HCT116 (cell line): ENCODE data around the gene ADAM19. TPM values are rescaled to one million over a fixed set of nuclear protein-coding genes. Genes with fewer than 3 reads are reported as not detected.

Experiments
- ATAC-seq: fragments of 200-7000 bp; cut with Tn5 transposase; 2 replicates; pipeline ENCODE4 v1.9.1; 2020; ENCODE audit warnings: mild to moderate bottlenecking, moderate library complexity
- BruUV-seq: library from RNA; stranded (reverse); fragments of 400-500 nt; replicated peaks from 2 replicates; lab custom pipeline; 2021; lab: Mats Ljungman, UMichigan
- CTCF ChIA-PET: fragments of 300-600 bp; sonication (Branson Sonifier 250); formaldehyde crosslinking; loops from one replicate; lab custom pipeline; 2021; ENCODE audit warnings: antibody characterized with exemption; lab: Charles Lee
- POLR2A ChIA-PET: fragments of 300-600, 350-600 bp; sonication (Branson Sonifier 250); formaldehyde crosslinking; loops from one replicate; lab custom pipeline; 2021; ENCODE audit warnings: antibody characterized with exemption; lab: Charles Lee
- RAD21 ChIA-PET, 2 experiments: fragments of 300-600 bp; sonication (Branson Sonifier 250); formaldehyde crosslinking; loops; one replicate each; lab custom pipeline; 2023; ENCODE audit warnings: low total read pairs in 2 of 2; ENCODE audit not compliant: uncharacterized antibody in 2 of 2, unreplicated experiment in 2 of 2, low non-redundant PET in 1 of 2; lab: Charles Lee
- DNase-seq: peaks from one replicate; pipeline ENCODE4 v3.0.0-alpha.2; 2010; ENCODE audit warnings: low read depth, low spot score
- H2AFZ ChIP-seq: fragments of 200-600 bp; shearing (Covaris generic), sonication (generic); 2 replicates; pipeline ENCODE4 v1.6.1; 2017; ENCODE audit warnings: low read depth, mixed run types, mixed read lengths, antibody characterized with exemption, low read length; ENCODE audit not compliant: poor library complexity, severe bottlenecking
- H3K27ac ChIP-seq: 2 replicates; pipeline ENCODE4 v1.5.1; 2012; ENCODE audit warnings: low read depth, low read length
- H3K27me3 ChIP-seq: fragments of 200-600 bp; sonication (generic); 2 replicates; pipeline ENCODE4 v1.6.1; 2016; ENCODE audit warnings: mixed run types, low read length, mixed read lengths; ENCODE audit not compliant: insufficient read depth
- H3K36me3 ChIP-seq, 2 experiments: fragments of 200-500 bp in 1 of 2; fragments of 200-600 bp in 1 of 2; sonication (Bioruptor generic) in 1 of 2; sonication (generic) in 1 of 2; 2 replicates each; pipeline versions ENCODE4 v1.5.1 to v1.6.1; 2014 to 2016; ENCODE audit warnings: low read length in 2 of 2, inconsistent platforms in 1 of 2, mixed read lengths in 1 of 2, mixed run types in 1 of 2; ENCODE audit not compliant: insufficient read depth in 2 of 2, control insufficient read depth in 1 of 2
- H3K4me1 ChIP-seq, 2 experiments: fragments of 200-600 bp in 1 of 2; sonication (generic) in 1 of 2; 2 replicates each; pipeline versions ENCODE4 v1.5.1 to v1.6.1; 2012 to 2017; ENCODE audit warnings: low read length in 2 of 2, inconsistent platforms in 1 of 2, mild to moderate bottlenecking in 1 of 2, mixed read lengths in 1 of 2, mixed run types in 1 of 2, moderate library complexity in 1 of 2; ENCODE audit not compliant: insufficient read depth in 2 of 2, control insufficient read depth in 1 of 2
- H3K4me2 ChIP-seq: fragments of 200-600 bp; sonication (generic); 2 replicates; pipeline ENCODE4 v1.6.1; 2017; ENCODE audit warnings: mixed run types, low read length, mixed read lengths
- H3K4me3 ChIP-seq, 2 experiments: fragments of 200-600 bp in 1 of 2; sonication (generic) in 1 of 2; replicated peaks in 1 of 2; 2 replicates each; pipeline ENCODE4 v1.5.1; 2011 to 2016; ENCODE audit warnings: low read length in 2 of 2, control low read depth in 1 of 2, low read depth in 1 of 2, mild to moderate bottlenecking in 1 of 2, mixed read lengths in 1 of 2, mixed run types in 1 of 2
- H3K79me2 ChIP-seq: fragments of 200-600 bp; sonication (generic); 2 replicates; pipeline ENCODE4 v1.6.1; 2017; ENCODE audit warnings: mild to moderate bottlenecking, mixed run types, low read length, moderate library complexity, mixed read lengths; ENCODE audit not compliant: insufficient read depth
- H3K9ac ChIP-seq: fragments of 200-600 bp; sonication (generic); 2 replicates; pipeline ENCODE4 v1.6.1; 2016; ENCODE audit warnings: low read length, mixed read lengths
- H3K9me2 ChIP-seq: fragments of 200-600 bp; sonication (generic), shearing (Covaris generic); 2 replicates; pipeline ENCODE4 v1.6.1; 2017; ENCODE audit warnings: mixed run types, mild to moderate bottlenecking, moderate library complexity; ENCODE audit not compliant: insufficient read depth
- H3K9me3 ChIP-seq, 2 experiments: fragments of 200-500 bp in 1 of 2; fragments of 200-600 bp in 1 of 2; sonication (Bioruptor generic) in 1 of 2; sonication (generic) in 1 of 2; 2 replicates each; pipeline ENCODE4 v1.6.1; 2014 to 2017; ENCODE audit warnings: low read length in 2 of 2, mixed read lengths in 2 of 2, inconsistent platforms in 1 of 2, low read depth in 1 of 2, mild to moderate bottlenecking in 1 of 2, mixed run types in 1 of 2, moderate library complexity in 1 of 2; ENCODE audit not compliant: control insufficient read depth in 1 of 2, insufficient read depth in 1 of 2
- H4K20me1 ChIP-seq: fragments of 200-600 bp; sonication (generic), shearing (Covaris generic); 2 replicates; pipeline ENCODE4 v1.6.1; 2017; ENCODE audit warnings: mixed run types, mild to moderate bottlenecking, moderate library complexity; ENCODE audit not compliant: insufficient read depth
- TCF7L2 ChIP-seq: IDR thresholded peaks from 2 replicates; pipeline ENCODE4 v1.7.0; 2011; ENCODE audit warnings: borderline replicate concordance, inconsistent platforms; ENCODE audit not compliant: insufficient read depth, insufficient read length; ENCODE audit errors: extremely low read depth
- intact Hi-C: fragments of 100-400 bp; cut with micrococcal nuclease; formaldehyde crosslinking; loops from 2 replicates; pipeline ENCODE4 v1.10.0; 2022
- total RNA-seq: library from RNA; stranded (reverse); gene quantifications from one replicate; pipeline ENCODE4 v1.2.1, GENCODE V29; 2021; ENCODE audit not compliant: unreplicated experiment
- TF ChIP-seq, protein P1 (sequence below): IDR thresholded peaks from 2 replicates; pipeline ENCODE4 v1.6.1; 2012; ENCODE audit warnings: low read depth
- TF ChIP-seq, protein P2 (sequence below): IDR thresholded peaks from 2 replicates; pipeline ENCODE4 v1.6.1; 2012

The ADAM19 gene
- total RNA-seq, 1 experiment from 2014 or later, result 77.3 TPM

DNA sequence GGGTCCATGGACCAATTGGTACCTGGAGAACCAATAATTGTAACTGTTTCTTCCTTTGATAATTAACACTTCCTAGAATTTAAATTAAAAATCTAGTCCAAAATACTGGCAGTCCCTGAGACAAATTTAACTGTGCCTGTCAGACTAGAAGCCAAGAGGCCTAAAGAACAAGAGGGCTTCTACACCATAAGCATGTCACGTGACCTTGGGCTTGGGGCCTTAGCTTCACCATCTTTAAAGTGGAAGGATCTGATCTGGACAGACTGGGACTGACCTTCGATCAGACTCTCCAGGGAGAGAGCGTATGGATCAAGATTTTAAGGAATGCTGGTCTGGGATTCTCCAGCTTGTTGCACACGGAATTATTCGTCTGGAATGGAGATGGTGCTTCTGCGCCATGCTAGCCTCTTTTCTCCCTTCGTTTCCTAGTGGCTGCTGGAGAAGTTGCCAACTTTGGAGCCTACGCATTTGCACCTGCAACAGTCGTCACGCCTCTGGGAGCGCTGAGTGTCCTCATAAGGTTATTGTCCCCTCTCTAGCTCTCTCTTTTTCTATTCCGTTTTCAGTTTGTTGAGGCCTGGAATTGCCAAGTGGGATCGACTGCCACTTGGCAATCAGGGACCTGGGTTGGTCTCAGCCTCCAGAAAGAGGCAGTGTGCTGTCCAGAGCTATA, 107.1 kb downstream of the ADAM19 start:
- CTCF ChIA-PET, result no interaction called here
- no peaks in the 10 kb centered on the region for H4K20me1 ChIP-seq
- no peak overlapping the region for H2AFZ ChIP-seq
- RAD21 ChIA-PET, result no interaction called here
- H3K9me3 ChIP-seq, result no peaks in the 10 kb centered on the region
- no peak overlapping the region for H3K27ac ChIP-seq
- ATAC-seq, result no peak
- H3K4me3 ChIP-seq, result no peak overlapping the region
- no peak for DNase-seq
- H3K4me1 ChIP-seq, result peaks cover 23 to 33% of the 10 kb centered on the region in 2 experiments
- TF ChIP-seq TCF7L2, result no peak
- TF ChIP-seq, protein P1, sequence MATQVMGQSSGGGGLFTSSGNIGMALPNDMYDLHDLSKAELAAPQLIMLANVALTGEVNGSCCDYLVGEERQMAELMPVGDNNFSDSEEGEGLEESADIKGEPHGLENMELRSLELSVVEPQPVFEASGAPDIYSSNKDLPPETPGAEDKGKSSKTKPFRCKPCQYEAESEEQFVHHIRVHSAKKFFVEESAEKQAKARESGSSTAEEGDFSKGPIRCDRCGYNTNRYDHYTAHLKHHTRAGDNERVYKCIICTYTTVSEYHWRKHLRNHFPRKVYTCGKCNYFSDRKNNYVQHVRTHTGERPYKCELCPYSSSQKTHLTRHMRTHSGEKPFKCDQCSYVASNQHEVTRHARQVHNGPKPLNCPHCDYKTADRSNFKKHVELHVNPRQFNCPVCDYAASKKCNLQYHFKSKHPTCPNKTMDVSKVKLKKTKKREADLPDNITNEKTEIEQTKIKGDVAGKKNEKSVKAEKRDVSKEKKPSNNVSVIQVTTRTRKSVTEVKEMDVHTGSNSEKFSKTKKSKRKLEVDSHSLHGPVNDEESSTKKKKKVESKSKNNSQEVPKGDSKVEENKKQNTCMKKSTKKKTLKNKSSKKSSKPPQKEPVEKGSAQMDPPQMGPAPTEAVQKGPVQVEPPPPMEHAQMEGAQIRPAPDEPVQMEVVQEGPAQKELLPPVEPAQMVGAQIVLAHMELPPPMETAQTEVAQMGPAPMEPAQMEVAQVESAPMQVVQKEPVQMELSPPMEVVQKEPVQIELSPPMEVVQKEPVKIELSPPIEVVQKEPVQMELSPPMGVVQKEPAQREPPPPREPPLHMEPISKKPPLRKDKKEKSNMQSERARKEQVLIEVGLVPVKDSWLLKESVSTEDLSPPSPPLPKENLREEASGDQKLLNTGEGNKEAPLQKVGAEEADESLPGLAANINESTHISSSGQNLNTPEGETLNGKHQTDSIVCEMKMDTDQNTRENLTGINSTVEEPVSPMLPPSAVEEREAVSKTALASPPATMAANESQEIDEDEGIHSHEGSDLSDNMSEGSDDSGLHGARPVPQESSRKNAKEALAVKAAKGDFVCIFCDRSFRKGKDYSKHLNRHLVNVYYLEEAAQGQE, result no peak
- TF ChIP-seq, protein P2, sequence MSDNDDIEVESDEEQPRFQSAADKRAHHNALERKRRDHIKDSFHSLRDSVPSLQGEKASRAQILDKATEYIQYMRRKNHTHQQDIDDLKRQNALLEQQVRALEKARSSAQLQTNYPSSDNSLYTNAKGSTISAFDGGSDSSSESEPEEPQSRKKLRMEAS, result no peak
- intact Hi-C loops, result no loop called here
- H3K79me2 ChIP-seq, result no peaks in the 10 kb centered on the region
- H3K27me3 ChIP-seq, result no peaks in the 10 kb centered on the region
- H3K36me3 ChIP-seq, result no peaks in the 10 kb centered on the region
- POLR2A ChIA-PET, result no interaction called here
- BruUV-seq, result no TSS peak
- H3K9me2 ChIP-seq, result no peaks in the 10 kb centered on the region
- H3K9ac ChIP-seq, result no peak overlapping the region
- H3K4me2 ChIP-seq, result no peak overlapping the region
